Fibroblast of skin of right biceps (primary cell): ENCODE measurements around the gene C2orf76.

Source experiments
- DNase-seq: peaks from one replicate; pipeline ENCODE4 v3.0.0-alpha.2; 2013

Gene C2orf76

DNA sequence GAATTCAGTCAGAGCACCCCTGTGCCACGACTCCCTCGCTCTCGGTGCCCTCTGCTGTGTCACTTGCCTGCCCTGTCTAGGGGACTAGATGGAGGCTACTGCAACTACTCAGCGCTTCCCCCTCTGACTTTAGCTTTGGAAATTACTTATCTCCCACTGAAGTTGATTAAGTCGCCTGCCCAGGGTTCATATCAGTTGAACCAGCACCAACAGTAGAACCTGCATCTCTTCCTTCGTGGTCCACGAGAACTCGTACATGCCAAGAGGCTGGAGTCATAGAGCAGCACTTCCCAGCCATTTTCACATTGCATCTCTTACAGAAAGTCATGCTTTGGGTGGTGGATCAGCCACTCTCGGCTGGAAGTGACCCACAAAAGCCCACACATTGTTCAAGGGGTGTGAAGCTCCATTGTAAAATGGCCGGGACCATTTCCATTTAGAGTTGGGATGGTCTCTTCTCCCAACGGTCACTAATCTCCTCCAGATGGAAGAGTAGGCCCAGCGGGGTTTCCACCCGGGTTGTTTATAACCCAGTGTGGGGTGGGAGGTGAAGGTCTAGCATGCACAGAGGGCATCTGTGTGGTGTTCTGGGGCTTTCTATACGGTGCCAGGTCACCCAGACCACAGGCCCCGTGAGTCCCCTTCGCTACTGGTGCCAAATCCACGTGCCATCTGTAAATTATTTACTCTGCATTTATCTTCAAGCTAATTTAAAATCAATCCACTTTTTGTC, 105.0 kb downstream of the C2orf76 start:
- DNase-seq, result peak; percentile 42

DNA sequence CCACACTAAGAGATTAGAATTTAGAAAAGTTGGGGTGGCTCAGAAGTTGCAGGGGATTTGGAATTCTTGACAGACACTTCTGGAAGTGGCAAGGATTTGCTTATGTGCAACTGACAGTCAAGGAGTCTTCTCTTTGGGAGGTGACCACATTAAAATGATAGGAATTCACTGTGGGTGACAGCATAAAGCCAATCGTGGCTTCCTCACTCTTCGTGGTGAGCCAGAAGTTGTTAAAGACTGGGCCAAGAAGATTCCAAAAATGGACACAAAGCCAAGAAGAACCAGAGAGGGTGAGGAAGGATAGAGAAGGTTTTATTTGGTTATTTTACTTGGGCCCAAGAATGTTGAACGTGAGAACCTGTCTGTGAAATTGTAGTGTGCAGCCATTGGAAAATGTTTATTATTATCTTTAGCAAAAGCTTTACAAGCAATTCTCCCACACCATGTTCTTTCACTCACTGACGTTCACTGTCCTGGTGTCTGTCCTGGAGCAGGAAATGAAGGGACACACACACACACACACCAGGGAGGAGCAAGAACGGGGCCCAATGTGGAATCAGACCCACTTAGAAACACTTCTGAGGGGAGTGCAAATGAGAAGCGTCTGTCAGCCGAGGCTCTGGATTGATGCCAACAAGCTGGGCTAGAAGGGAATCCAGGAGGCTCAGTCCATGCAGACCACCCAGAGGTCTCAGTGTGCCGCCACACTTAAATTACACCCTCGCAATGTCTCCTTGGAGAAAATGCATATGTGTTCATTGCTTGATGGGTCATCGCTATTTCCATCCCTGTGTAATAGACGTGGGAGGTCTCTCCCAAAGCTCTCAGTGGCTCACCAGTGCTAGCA, 105.8 kb downstream of the C2orf76 start:
- DNase-seq, result peak; percentile 91

DNA sequence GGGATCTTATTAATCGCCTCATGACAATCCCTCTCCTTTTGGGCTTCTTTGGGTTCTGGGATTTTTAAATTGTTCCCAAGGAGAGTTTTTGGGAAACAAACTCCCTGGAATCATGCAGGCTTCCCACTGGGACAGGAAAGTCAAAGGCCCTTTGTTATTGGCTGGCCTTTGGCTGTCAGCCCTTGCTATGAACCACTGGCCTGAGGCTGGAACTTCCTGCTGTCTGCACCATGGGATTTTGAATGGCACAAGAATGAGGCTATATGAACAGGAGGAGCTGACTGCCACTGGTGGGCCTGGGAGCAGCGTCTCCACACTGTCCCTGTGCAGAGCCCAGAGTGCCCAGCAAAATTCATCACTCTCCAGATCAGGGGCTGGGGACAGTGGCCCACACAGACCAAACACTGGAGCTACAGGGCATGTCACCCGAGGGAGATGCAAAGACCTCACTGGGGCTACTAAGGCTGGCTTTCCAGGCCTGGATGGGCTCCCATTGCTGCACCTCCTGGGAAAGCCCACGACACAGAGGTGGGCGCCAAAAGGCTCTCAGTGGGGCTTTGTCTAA, 107.3 kb downstream of the C2orf76 start:
- DNase-seq, result no peak

DNA sequence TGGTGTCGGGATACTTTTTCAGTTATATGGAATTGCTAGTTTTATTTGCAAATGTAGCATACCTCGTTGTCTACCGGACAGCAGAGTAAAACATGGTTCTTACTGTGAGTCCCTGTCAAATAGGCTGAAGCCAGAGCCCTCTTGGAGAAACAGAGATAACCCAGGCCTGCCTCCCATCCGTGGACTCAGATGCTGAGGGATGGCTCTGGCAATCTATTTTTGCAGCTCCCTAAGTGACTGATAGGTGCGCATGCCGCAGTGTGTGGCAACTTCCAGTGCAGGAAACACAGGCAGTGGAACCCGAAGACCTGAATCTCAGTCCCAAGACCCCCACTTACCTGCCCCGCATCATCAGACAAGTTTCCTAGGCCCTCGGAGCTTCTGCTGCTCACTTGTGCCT, 109.4 kb downstream of the C2orf76 start:
- no peak for DNase-seq

DNA sequence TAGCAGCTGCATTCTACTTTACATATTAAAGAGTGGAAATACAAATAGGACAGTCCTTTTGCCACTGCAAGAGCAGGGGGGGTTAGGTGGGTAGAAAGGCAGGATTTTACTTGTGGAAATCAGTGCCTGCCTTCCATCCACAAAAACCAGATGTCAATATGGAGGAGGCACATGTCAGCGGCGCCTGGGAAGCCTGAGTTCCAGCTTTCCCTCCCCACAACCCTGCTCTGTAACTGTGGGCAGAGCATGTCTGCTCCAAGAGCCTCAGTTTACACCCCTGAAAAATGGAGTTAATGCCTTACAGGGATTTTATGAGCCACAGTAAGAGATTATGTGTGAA, 110.1 kb downstream of the C2orf76 start:
- no peak for DNase-seq

DNA sequence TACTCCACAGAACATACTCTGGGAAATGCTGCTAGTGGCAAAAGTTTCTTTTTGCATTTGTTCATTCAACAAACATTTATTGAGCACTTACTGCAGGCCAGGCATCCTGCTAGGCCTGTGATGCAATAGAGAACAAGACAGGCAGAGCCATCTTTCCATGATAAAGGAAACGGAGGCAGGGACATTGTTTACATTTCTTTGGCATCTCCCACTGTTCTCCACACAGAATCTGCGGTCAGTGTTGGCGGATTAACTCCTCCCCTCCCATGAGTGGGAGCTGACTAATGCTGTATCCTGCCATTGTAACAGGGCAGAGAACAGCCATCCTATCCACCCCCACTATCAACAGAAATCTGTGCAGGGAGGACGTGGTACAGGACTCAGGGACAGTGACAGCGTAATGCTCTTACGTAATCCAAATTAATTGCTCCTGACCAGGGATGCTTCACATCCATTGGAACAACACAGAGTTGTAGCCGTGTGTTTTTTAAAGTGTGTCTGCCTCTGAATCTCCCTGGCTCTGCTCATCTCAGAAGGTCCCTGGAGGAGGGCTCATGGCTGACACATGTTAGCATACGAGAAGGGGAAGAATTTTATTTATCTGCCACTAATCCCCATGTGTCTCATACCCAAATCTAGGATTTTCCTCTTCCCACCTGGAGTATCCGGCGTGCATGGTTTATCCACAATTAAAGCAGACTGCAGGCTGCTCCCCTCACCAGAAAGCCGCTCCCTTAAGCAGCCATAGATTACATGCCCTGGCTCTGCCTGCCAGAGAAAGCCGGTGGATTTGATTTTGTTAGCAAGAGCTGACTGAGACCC, 110.7 kb downstream of the C2orf76 start:
- peak; percentile 99 for DNase-seq

DNA sequence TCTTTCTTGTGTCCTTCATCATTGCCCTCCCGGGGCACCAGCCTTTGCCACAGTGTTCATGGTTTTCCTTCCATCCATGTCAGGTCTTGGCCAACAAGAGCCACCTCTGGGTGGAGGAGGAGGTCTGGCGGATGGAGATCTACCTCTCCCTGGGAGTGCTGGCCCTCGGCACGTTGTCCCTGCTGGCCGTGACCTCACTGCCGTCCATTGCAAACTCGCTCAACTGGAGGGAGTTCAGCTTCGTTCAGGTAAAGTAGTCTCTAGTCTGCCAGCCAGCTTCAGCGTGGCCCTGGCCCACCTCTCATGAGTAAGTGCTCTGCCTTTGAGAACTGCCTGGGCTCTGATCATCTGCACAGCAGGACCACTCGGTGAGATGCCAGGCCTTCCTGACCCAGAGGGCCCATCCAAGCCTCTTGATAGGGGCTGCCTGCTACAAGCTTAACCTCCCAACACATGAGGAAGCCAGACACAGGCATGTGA, 112.0 kb downstream of the C2orf76 start:
- DNase-seq, result no peak

DNA sequence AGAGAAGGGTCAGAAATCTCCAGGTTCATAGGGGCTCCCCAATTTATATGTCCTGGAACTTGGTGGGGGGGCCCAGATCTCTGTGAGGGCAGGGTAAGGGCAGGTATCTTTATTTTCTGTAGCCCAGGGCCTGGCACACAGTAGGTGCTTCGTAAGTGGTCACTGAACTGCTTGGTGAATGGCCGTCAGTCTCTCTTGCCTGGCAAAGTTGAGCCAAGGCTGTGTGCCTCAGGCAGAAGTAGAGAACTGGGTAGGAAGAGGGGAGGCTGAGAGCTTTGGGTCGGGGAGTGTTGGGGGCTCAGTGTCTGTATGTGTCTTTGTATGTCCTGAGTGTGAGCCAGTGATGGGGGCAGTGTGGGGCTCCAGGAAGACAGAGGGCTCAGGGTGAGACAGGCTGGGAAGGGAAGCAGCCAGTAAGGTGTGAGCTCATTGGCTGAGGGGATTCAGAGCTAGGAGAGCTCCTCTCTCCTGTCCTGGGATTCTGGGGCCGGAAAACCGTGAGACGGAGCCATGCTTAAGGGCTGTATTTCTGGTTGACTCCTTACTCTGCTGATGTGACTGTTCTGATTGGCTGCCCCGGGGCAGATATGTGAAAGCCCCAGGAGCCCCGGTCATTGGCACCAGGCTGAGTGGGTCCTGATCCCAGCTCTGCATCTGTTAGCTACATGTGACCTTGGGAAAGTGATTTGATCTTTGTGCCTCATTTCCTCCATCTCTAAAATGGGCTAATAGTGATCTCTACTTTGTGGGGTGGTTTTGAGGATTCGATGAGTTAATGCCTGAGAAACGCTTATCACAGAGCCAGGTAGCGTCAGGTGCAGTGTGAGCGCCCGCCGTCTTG, 112.7 kb downstream of the C2orf76 start:
- no peak for DNase-seq

DNA sequence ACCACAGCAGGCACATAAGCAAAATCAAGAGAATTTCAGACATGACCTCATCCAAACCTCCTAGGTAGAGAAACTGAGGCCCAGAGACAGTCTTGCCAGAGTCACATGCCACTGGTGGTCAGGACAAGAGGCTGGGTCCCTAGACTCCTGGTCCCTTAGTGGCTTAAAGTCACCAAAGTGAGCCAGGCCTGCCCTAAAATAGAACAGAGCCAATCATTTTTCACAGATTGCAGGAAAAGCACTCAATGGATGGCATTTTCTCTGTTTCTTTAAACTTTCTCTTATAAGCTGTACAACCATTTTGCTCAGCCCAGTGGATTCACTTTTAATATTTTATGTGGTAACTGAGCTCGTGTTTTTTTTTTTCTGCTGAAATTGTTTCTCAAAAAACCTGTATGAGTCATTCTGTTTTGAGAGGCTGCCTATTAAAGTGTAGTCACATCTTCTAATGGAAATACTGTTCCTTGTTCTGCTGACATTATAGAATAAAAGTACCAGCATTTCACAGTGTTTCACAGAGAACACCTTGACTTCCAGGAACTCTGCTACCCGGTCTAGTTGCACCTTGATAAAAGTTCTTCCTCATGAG, 113.4 kb downstream of the C2orf76 start:
- peak; percentile 75 for DNase-seq
